Measurements from ENCODE around the gene UBXN7.
"Not testable (repeated sequence)": the region's sequence is repeated elsewhere in the genome, so short reads cannot be mapped to it uniquely, and the experiment has no call there.

The UBXN7 gene

DNA sequence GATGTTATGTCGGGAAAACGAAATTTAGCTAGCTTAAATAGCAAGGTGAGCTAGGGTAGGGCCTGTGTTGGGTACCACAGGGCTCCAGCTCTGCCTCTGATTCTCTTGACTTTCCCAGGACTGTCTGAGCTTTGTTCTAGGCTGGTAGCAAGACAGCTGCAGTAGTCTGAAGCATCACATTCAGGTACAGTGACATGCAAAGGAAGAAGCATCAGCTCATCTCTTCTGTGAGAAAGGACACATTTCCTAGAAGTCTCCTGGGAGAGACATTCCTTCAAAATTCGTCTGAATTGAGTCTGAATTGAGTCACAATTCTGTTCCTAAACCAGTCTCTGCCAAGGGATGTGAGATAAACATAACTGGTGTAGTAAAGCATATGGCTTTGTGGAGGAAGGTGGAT is 8.5 kb upstream of the UBXN7 start:
- Histone ChIP-seq H3K36me3 (ENCODE audit: control insufficient read depth, insufficient read depth, low read length) (no peaks in the 10 kb centered on the region), H3K27me3 (replicated peaks; ENCODE audit: control insufficient read depth, insufficient read depth, low read length) (no peaks in the 10 kb centered on the region), H3K4me3 (replicated peaks; ENCODE audit: low read depth, low read length) (no peak overlapping the region)
- DNase-seq (ENCODE audit: extremely low read depth, insufficient read length): no peak
- TF ChIP-seq, protein P1, sequence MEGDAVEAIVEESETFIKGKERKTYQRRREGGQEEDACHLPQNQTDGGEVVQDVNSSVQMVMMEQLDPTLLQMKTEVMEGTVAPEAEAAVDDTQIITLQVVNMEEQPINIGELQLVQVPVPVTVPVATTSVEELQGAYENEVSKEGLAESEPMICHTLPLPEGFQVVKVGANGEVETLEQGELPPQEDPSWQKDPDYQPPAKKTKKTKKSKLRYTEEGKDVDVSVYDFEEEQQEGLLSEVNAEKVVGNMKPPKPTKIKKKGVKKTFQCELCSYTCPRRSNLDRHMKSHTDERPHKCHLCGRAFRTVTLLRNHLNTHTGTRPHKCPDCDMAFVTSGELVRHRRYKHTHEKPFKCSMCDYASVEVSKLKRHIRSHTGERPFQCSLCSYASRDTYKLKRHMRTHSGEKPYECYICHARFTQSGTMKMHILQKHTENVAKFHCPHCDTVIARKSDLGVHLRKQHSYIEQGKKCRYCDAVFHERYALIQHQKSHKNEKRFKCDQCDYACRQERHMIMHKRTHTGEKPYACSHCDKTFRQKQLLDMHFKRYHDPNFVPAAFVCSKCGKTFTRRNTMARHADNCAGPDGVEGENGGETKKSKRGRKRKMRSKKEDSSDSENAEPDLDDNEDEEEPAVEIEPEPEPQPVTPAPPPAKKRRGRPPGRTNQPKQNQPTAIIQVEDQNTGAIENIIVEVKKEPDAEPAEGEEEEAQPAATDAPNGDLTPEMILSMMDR (IDR thresholded peaks at IDR 0.05; ENCODE audit: insufficient read depth, low read length, poor library complexity, severe bottlenecking): no peak

DNA sequence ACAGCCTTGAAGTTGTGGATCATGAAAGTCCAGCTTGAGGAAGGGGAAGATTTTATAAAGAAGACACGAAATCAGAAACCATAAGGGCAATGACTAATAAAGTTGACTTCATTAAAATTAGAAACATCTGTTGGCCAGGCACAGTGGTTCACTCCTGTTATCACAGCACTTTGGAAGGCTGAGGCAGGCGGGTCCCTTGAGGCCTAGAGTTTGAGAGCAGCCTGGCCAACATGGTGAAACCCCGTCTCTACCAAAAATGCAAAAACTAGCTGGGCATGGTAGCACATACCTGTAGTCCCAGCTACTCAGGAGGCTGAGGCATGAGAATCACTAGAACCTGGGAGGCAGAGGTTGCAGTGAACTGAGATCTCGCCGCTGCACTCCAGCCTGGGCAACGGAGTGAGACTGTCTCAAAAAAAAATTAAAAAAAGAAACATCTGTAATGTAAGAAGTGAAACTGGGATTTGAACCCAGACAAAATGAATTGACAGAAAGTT is 7.9 kb upstream of the UBXN7 start:
- no peaks in the 10 kb centered on the region for H3K27me3 ChIP-seq (replicated peaks; ENCODE audit: control insufficient read depth, insufficient read depth, low read length)
- no peak overlapping the region for H3K4me3 ChIP-seq (replicated peaks; ENCODE audit: low read depth, low read length)
- TF ChIP-seq, protein P1 (IDR thresholded peaks at IDR 0.05; ENCODE audit: insufficient read depth, low read length, poor library complexity, severe bottlenecking): no peak
- no peaks in the 10 kb centered on the region for H3K36me3 ChIP-seq (ENCODE audit: control insufficient read depth, insufficient read depth, low read length)
- peak; percentile 54 for DNase-seq (ENCODE audit: extremely low read depth, insufficient read length)

DNA sequence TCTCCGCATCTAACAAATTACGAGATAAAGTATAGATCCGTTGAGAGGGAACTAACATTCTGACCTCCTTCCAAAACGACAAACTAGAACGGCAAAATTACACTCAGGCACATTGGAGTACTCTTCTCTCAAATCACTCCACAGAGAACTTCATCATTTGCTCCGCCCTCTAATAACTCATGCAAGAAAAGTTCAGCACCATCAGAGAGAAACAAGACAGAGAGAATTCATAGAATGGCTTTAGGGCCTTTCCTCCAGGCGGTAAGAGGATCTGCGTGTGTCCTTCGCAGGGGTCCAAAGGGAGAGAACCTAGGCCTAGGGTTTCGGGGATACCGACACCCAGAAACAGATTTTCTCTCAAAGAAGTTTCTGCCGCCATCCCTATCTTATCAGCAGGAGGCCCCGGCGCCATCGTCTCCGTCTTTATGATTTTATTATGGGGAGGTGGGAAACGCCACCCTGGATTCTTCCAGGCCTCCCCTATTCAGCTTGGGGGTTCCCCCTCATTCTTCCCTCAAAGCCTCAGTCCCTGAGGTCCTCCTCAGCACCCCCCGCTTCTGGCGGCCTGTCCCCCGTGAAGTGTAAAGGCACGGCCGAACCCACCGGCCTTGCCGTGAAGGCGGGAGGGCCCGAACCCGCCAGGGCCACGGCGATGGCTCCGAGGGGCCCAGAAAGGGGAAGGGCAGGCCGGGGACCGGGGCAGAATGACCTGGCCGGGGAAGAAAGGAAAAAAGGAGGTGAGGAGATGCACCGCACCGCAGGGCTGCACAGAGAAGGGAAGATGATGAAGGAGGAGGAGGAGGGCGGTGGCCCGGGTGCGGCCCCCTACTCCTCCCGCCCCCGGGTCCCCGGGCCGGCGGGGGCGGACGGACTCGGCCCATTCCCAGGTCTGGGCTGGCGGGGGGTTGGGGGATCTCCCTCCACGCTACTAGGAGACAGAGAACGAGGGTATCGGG is 768 bp downstream of the UBXN7 start:
- peaks cover 2% of the 10 kb centered on the region; the same call in 1 of the 2 replicates for H3K36me3 ChIP-seq (ENCODE audit: control insufficient read depth, insufficient read depth, low read length)
- peak overlapping the region; percentile 94 for H3K4me3 ChIP-seq (replicated peaks; ENCODE audit: low read depth, low read length)
- TF ChIP-seq, protein P1 (IDR thresholded peaks at IDR 0.05; ENCODE audit: insufficient read depth, low read length, poor library complexity, severe bottlenecking): no peak
- no peak for DNase-seq (ENCODE audit: extremely low read depth, insufficient read length)
- no peaks in the 10 kb centered on the region for H3K27me3 ChIP-seq (replicated peaks; ENCODE audit: control insufficient read depth, insufficient read depth, low read length)

DNA sequence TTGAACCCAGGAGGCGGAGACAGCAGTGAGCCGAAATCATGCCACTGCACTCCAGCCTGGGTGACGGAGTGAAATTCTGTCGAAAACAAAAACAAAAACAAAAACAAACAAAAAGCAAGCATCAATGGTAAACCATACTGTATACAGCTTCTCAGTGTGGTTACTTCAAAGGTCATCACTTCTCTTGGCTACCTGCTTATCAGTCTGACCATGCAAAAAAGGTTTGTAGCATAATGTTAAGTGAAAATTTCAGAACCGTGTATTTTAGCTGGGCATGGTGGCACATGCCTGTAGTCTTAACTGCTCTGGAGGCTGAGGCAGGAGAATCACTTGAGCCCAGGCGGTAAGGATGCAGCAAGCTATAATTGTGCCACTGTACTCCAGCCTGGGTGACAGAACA is 4.2 kb downstream of the UBXN7 start:
- Histone ChIP-seq H3K36me3 (ENCODE audit: control insufficient read depth, insufficient read depth, low read length) (peaks cover 2% of the 10 kb centered on the region; the same call in 1 of the 2 replicates), H3K4me3 (replicated peaks; ENCODE audit: low read depth, low read length) (no peak overlapping the region), H3K27me3 (replicated peaks; ENCODE audit: control insufficient read depth, insufficient read depth, low read length) (no peaks in the 10 kb centered on the region)
- no peak for DNase-seq (ENCODE audit: extremely low read depth, insufficient read length)
- TF ChIP-seq, protein P1 (IDR thresholded peaks at IDR 0.05; ENCODE audit: insufficient read depth, low read length, poor library complexity, severe bottlenecking): no peak

DNA sequence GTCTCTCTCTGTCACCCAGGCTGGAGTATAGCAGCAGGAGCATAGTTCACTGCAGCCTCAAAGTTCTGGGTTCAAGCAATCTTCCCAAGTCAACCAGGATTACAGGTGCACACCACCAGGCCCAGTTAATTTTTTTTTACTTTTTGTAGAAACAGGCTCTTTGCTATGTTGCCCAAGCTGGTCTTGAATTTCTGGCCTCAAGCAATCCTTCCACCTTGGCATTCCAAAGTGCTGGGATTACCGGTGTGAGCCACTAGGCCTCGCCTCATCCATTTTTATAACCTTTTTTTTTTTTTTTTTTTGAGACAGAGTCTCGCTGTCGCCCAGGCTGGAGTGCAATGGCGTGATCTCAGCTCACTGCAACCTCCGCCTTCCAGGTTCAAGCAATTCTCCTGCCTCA is 7.8 kb downstream of the UBXN7 start:
- DNase-seq (ENCODE audit: extremely low read depth, insufficient read length); H3K27me3 ChIP-seq (replicated peaks; ENCODE audit: control insufficient read depth, insufficient read depth, low read length); H3K36me3 ChIP-seq (ENCODE audit: control insufficient read depth, insufficient read depth, low read length); H3K4me3 ChIP-seq (replicated peaks; ENCODE audit: low read depth, low read length): not testable (repeated sequence)

DNA sequence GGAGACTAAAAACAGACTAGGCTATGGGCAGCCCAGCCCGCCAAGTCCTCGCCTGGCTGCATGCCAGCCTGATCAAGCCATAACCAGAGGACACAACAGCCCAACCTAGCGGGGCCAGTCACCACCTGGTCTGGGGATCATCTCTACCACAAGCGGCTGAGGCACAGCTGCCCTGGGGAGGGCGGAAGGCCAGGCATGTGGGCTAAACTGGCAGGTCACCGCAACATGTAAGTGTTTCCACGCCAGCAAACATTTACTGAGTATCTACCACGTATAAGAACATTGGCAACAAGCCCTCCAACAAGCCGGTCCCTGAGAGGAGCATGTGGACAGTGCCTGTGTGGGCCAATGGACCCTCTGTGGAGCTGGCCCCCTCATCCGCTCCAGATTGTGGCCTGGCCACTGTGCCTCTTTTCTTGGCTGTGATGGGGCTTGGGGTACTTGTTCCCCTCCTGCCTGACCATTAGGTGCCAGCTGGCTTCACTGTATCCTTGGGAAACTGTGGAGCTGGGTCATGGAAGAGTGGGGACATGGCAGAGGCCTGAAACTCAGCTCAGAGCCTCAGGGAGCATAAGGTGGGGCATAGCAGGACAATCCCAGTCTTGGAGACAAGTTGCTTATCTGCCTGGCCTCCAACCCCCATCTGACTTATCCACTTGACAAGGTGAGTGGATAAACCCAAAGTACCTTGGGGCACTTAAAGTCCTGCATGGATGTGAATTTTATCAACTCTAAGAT is 9.0 kb downstream of the UBXN7 start:
- TF ChIP-seq, protein P1 (IDR thresholded peaks at IDR 0.05; ENCODE audit: insufficient read depth, low read length, poor library complexity, severe bottlenecking): no peak
- no peak for DNase-seq (ENCODE audit: extremely low read depth, insufficient read length)
- Histone ChIP-seq H3K4me3 (replicated peaks; ENCODE audit: low read depth, low read length) (no peak overlapping the region), H3K27me3 (replicated peaks; ENCODE audit: control insufficient read depth, insufficient read depth, low read length) (no peaks in the 10 kb centered on the region), H3K36me3 (ENCODE audit: control insufficient read depth, insufficient read depth, low read length) (peaks cover 2% of the 10 kb centered on the region; the same call in 1 of the 2 replicates)

DNA sequence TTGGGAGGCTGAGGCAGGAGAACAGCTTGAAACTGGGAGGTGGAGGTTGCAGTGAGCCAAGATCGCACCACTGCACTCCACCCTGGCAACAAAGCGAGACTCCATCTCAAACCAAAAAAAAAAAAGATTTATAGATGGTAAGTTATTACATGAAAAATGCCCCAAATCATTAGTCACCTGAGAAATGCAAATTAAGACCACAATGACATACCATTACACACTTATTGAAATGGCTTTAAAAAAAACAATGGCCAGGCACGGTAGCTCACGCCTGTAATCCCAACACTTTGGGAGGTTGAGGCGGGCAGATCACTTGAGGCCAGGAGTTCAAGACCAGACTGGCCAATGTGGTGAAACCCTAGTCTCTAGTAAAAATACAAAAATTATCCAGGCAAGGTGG is 10.6 kb downstream of the UBXN7 start:
- H3K27me3 ChIP-seq (replicated peaks; ENCODE audit: control insufficient read depth, insufficient read depth, low read length); H3K4me3 ChIP-seq (replicated peaks; ENCODE audit: low read depth, low read length); H3K36me3 ChIP-seq (ENCODE audit: control insufficient read depth, insufficient read depth, low read length); DNase-seq (ENCODE audit: extremely low read depth, insufficient read length): not testable (repeated sequence)
